GM06990 (cell line): ENCODE data around the gene STRN.
A peak's percentile ranks its signal among the peaks of the same experiment; 100 is the strongest.

Experiments
- DNase-seq: peaks from one replicate; pipeline ENCODE4 v3.0.0-alpha.2; 2011; ENCODE audit not compliant: insufficient read length; ENCODE audit errors: extremely low read depth
- H3K27me3 ChIP-seq: replicated peaks from 2 replicates; pipeline ENCODE4 v1.6.0; 2011; ENCODE audit warnings: low read length; ENCODE audit not compliant: control insufficient read depth, insufficient read depth
- H3K36me3 ChIP-seq: 2 replicates; pipeline ENCODE4 v1.5.1; 2011; ENCODE audit warnings: low read length; ENCODE audit not compliant: control insufficient read depth, insufficient read depth
- H3K4me3 ChIP-seq: replicated peaks from 2 replicates; pipeline ENCODE4 v1.5.1; 2011; ENCODE audit warnings: low read depth, mild to moderate bottlenecking, control low read depth, low read length
- TF ChIP-seq, protein P1 (sequence below): IDR thresholded peaks from 2 replicates; pipeline ENCODE4 v1.5.1; 2011; ENCODE audit warnings: low read length, control low read depth, mild to moderate bottlenecking, inconsistent platforms; ENCODE audit not compliant: insufficient read depth, poor library complexity, severe bottlenecking

STRN gene

DNA sequence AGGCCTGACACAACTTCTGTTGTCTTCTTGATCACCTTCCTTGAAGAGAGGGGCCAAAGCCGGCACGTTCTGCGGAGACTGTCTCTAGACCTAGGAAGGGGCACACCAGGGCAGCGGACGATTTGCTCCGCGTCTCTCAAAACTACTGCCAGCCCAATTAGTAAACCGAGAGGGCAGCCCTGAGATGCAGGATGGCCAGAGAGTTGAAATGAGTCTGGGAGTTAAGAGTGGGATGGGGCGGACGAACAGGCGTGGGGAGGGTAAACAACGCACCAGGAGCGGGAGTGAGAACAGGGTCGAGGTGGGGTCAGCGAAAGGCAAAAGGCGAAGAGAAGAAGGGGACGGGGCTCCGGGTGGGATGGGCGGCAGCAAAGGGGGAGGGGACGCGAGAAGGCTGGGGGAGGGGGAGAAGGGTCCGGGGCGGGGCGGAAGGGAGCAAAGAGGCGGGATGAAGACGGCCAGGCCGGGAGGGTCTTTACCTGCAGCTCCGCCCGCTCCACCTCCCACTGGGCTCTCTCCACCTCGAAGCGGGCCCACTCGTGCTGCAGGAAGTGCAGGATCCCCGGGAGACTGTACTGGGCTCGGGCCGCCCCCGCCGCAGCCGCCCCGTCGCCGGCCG, 476 bp downstream of the STRN start:
- Histone ChIP-seq H3K4me3 (peak overlapping the region; percentile 88), H3K27me3 (no peaks in the 10 kb centered on the region), H3K36me3 (no peaks in the 10 kb centered on the region)
- peak; percentile 44 for DNase-seq
- TF ChIP-seq, protein P1, sequence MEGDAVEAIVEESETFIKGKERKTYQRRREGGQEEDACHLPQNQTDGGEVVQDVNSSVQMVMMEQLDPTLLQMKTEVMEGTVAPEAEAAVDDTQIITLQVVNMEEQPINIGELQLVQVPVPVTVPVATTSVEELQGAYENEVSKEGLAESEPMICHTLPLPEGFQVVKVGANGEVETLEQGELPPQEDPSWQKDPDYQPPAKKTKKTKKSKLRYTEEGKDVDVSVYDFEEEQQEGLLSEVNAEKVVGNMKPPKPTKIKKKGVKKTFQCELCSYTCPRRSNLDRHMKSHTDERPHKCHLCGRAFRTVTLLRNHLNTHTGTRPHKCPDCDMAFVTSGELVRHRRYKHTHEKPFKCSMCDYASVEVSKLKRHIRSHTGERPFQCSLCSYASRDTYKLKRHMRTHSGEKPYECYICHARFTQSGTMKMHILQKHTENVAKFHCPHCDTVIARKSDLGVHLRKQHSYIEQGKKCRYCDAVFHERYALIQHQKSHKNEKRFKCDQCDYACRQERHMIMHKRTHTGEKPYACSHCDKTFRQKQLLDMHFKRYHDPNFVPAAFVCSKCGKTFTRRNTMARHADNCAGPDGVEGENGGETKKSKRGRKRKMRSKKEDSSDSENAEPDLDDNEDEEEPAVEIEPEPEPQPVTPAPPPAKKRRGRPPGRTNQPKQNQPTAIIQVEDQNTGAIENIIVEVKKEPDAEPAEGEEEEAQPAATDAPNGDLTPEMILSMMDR: no peak

DNA sequence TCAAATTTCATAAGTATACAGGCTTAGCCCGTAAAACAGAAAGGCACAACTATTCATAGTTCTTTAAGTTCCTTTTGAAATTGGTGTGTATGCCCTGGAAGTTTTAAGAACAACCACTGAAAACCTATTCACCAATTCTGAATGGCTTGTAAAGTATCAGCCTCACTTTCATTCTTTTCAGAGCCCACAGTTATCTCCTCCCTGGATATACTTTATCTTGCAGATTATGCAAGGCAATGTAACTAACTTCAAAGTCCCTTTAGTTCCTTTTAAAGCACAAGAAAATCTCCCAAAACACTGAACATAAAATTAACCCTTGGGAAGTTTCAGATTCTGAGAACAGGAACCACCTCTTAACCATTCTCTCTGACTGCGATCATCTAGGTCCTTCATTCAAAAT, 1.1 kb downstream of the STRN start:
- TF ChIP-seq, protein P1: no peak
- Histone ChIP-seq H3K27me3 (no peaks in the 10 kb centered on the region), H3K36me3 (no peaks in the 10 kb centered on the region), H3K4me3 (peak overlapping the region; percentile 88)
- no peak for DNase-seq

DNA sequence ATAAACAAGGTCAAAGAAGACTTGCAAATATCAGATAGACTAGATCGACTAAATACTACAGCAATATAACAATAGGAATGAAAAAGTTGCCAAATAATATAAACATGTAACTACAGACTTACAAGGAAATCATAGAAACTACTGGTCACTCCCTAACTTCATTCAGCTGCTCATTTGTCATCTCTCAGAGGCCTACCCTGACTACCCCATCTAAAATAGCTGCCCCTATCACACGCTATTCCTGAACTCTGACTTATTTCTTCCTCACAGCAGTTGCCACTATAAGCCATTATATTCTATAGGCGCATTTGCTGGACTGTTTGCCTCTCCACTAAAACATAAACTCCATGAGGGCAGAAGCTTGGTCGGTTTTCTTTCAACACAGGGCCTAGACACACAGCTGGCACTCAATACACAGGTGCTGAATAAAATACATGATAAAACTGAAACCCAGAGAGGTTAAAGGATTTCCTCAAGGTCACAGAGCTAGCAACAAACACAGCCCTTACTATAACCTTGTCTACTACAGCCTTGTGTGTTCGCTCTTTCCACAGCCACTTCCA, 1.8 kb downstream of the STRN start:
- DNase-seq: no peak
- Histone ChIP-seq H3K36me3 (no peaks in the 10 kb centered on the region), H3K27me3 (no peaks in the 10 kb centered on the region), H3K4me3 (peak overlapping the region; percentile 88)
- TF ChIP-seq, protein P1: no peak

DNA sequence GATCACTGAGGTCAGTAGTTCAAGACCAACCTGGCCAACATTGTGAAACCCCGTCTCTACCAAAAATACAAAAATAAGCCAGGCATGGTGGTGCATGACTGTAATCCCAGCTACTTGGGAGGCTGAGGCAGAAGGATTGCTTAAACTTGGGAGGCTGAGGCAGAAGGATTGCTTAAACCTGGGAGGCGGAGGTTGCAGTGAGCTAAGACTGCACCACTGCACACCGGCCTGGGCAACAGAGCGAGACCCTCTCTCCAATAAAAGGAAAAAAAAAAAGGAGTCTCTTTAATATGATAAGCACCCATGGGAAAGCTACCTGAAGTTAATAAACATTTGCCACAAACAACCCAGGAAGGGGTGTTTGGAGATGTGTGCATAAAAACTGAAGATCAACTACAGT, 2.6 kb downstream of the STRN start:
- Histone ChIP-seq H3K4me3 (no peak overlapping the region), H3K27me3 (no peaks in the 10 kb centered on the region), H3K36me3 (no peaks in the 10 kb centered on the region)
- TF ChIP-seq, protein P1: no peak
- no peak for DNase-seq

DNA sequence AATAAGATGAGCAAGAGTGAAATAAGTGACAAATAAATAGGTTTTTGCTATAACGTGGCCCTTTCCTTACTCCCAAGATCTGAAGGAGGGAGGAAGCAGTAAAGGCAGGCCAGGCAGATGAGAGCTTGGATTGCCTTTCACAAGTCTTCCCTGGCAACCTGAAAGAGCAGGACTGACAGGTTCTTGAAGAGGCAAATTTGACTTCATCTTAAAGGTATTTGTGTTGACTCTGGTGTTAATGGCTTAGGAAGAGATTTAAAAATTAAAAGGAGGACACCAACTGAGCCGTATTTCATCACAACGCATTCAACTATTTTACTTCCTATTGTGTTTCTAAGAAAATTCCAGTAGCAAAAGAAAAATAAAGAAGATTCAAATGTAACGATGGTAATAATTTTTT, 3.2 kb downstream of the STRN start:
- no peak for DNase-seq
- H3K36me3 ChIP-seq: no peaks in the 10 kb centered on the region
- no peak overlapping the region for H3K4me3 ChIP-seq
- H3K27me3 ChIP-seq: no peaks in the 10 kb centered on the region
- TF ChIP-seq, protein P1: no peak

DNA sequence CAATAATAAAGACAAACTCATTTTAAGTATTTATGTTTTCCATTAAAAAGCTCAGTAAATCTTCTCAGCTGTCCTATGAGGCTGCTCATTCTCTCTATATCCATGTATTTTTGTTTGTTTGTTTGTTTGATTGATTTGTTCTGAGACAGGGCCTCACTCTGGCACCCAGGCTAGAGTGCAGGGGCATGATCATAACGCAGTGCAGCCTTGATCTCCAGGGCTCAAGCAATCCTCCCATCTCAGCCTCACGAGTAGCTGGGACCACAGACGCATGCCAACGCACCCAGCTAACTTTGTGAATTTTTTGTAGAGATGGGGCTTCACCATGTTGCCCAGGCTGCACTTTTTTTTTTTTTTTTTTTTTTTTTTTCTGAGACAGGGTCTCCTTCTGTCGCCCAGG, 5.6 kb downstream of the STRN start:
- Histone ChIP-seq H3K36me3 (no peaks in the 10 kb centered on the region), H3K4me3 (no peak overlapping the region), H3K27me3 (no peaks in the 10 kb centered on the region)
- TF ChIP-seq, protein P1: no peak
- no peak for DNase-seq
